NOMO-1 treated with dmso at 0.1 percent for 144 hours (cell line): Measurements from ENCODE around the gene LGALS4.
"Not testable (repeated sequence)": the region's sequence is repeated elsewhere in the genome, so short reads cannot be mapped to it uniquely, and the experiment has no call there.

Source experiments
- DNase-seq: peaks from one replicate; lab custom pipeline; 2025; ENCODE audit not compliant: unreplicated experiment; lab: John Stamatoyannopoulos, UW

Gene LGALS4

GRCh38 chr19:38825936-38826335 lies 13.2 kb upstream of the LGALS4 start:
- DNase-seq, result not testable (repeated sequence)

- DNase-seq, result not testable (repeated sequence)
Observed at GRCh38 chr19:38821230-38821825, 8.6 kb upstream of the LGALS4 start.

- DNase-seq, result no peak
Observed at GRCh38 chr19:38819231-38819920, 6.6 kb upstream of the LGALS4 start.

GRCh38 chr19:38817081-38817480 lies 4.3 kb upstream of the LGALS4 start:
- no peak for DNase-seq

- DNase-seq, result no peak
Observed at GRCh38 chr19:38816131-38816750, 3.5 kb upstream of the LGALS4 start.

GRCh38 chr19:38815059-38816001 lies 2.6 kb upstream of the LGALS4 start:
- DNase-seq, result no peak

- DNase-seq, result not testable (repeated sequence)
Observed at GRCh38 chr19:38813932-38814331, 1.2 kb upstream of the LGALS4 start.

GRCh38 chr19:38813323-38813722 lies 578 bp upstream of the LGALS4 start:
- no peak for DNase-seq

GRCh38 chr19:38812009-38812840 lies 520 bp downstream of the LGALS4 start:
- DNase-seq, result no peak

- DNase-seq, result no peak
Observed at GRCh38 chr19:38809592-38810252, 3.0 kb downstream of the LGALS4 start.

GRCh38 chr19:38808741-38809140 lies 4.0 kb downstream of the LGALS4 start:
- no peak for DNase-seq

- DNase-seq, result not testable (repeated sequence)
Observed at GRCh38 chr19:38807374-38808098, 5.2 kb downstream of the LGALS4 start.

- no peak for DNase-seq
Observed at GRCh38 chr19:38806371-38806770, 6.4 kb downstream of the LGALS4 start.

- no peak for DNase-seq
Observed at GRCh38 chr19:38805180-38805579, 7.6 kb downstream of the LGALS4 start.

- DNase-seq, result no peak
Observed at GRCh38 chr19:38803543-38803942, 9.2 kb downstream of the LGALS4 start.

- no peak for DNase-seq
Observed at GRCh38 chr19:38801359-38802095, 11.2 kb downstream of the LGALS4 start.

- DNase-seq, result no peak
Observed at GRCh38 chr19:38800577-38801347, 12.0 kb downstream of the LGALS4 start.

- no peak for DNase-seq
Observed at GRCh38 chr19:38799104-38799503, 13.6 kb downstream of the LGALS4 start.
